GM18502 (cell line): Measurements from ENCODE around the gene PLXNB2.

ENCODE experiments used
- ATAC-seq: cut with Tn5 transposase; IDR thresholded peaks from one replicate; pipeline ENCODE4 v1.9.1; 2021; ENCODE audit warnings: mild to moderate bottlenecking; ENCODE audit not compliant: unreplicated experiment, poor library complexity

The PLXNB2 gene

DNA sequence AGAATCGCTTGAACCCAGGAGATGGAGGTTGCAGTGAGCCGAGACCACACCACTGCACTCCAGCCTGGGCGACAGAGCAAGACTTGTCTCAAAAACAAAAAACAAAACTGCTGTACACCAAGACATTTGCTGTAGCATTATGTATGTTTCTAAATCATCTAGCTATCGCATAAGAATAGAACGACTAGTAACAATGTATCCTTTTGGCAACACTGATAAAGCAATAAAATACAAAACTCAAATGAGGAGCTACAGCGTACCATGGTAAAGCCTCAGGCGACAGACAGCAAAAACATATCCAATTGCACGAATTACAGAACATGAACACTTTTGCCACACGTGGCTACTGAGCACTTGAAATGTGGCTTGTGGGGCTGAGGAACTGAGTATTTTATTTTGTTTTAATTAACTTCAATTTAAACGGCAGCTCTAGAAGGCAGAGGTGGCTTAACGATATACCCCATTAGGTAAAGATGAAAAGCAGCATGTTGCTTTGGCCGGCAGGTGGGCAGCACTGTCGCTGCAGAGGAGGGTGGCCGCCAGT, 65.0 kb downstream of the PLXNB2 start:
- ATAC-seq = no peak

DNA sequence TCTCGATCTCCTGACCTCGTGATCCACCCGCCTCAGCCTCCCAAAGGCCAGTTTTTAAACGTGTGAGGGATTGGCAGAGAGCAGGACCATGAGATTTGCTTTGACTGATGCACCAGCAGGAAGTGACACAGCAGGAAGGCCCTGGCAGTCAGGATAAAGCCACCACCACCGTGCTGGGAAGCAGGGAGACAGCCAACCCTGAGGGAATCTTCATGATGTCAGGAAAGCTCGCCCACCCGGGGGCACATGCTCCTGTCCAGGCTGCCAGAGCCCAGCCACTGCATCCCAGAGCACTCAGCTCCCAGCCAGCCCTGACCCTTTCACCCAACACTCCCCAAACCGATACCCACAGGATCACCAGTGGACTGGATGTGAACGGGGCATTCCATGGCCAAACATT, 68.7 kb downstream of the PLXNB2 start:
- no peak for ATAC-seq

DNA sequence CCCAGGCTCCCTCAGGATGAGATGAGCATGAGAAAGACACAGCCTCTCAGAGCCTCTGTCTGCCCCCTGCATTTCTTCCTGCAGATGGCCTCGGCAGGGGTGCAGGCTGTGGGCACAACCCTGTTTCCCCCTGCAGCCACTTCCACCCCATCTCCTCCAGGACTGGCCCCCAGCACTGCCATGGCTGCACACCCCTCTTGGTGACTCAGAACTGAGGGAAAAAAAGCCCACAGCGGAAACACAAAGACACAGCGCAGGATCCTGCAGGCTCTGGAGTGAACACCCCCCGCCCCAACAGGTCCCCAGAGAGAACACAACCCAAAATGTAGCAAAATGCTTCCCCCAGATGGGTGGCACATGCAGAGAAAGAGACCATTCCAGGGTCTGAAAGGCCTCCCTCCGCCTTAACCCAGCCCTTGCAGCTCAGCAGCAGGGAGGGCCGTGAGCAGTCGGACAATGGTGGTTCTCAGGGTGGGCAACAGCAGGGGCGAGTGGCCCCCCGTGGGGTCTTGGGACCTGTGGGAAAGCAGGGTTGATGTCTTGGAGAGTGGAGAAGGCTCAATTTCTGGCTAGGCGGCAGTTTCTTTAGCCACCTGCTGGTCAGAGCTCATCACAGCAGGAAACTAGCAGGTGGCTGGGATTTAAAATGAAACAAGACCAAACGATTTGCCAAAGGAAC, 70.6 kb downstream of the PLXNB2 start:
- ATAC-seq = no peak

DNA sequence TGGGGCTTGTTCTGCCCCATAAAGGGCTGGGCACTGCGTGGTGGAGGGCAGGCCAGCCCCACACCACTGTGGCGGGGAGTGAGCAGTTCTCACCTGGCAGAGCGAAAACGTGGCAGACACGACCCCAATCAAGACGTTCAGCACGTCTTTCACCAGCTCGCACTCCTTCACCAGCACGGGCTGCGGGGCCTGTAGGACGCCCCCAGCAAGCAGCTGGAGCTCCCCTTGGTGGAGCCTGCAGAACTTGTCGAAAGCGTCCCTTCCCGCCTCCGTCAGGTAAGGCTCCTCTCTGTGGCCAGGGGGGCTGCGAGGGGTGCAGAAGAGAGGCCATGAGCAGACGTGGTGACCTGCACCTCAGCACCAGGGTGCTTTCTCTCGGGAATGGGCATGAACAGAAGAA, 74.2 kb downstream of the PLXNB2 start:
- no peak for ATAC-seq

DNA sequence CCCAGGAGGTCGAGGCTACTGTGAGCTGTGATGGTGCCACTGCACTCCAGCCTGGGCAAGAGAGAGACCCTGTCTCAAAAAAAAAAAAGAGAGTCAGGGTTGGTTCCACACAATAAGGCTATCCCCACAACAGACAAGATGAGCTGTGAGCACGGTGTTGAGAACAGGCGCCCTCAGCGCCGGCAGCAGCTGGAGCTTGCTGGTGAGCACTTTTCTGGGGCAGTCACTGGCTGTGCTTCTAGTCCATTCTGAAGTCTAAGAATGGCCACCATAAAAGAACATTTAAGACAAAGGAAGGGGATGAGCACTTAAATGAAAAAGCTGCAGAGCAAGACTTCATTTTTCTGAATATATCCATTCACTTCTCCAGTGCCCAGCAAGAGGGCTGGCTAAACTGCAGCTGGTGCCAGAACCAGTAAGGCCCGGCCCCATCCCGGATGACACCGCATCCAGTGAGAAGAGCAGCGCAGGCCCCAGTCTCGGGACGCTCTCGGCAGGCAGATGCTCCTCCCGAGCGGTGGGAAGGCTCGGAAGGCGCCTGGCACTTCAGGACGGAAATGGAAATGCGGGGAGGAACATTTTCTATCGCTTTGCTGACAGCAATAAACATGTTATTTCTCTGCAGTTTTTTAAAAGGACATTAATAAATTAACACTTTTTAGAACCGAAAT, 74.8 kb downstream of the PLXNB2 start:
- no peak for ATAC-seq

DNA sequence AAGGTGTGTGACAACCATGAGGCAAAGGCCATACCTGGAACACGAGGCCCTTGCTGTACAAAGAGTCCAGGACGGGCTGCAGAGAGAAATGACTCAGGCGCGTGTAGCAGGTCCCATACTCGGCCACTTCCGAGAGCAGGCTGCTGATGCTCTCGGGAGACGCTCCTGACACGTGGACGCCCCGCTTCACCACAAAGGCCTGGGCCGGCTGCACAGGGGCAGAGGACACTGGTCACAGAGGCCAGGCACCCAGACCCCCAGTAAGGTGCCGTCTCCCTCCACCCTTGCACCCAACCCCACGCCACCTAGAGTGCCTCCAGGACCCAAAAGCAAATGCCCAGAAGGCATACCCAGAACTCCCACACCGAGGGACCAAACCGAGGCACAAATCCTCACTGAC, 78.1 kb downstream of the PLXNB2 start:
- ATAC-seq = no peak

DNA sequence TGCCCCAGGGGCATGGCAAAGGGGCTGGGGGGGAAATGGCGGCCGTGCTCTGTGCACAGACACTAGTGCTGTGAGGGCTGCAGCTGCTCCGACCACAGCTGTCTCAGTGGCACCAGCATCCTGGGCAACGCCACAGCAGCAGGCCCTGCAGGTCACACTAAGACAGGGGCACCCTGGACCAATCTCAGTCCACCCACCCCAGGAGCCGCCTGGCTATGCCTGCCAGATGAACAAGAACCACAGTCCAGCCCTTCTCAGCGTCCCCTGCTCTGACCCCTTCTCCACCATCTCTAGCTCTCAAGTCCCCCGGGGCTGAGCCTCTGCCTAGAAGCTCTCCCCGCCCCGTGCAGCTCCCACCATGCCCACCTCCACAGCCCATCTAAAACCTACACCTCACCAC, 79.1 kb downstream of the PLXNB2 start:
- ATAC-seq = no peak

DNA sequence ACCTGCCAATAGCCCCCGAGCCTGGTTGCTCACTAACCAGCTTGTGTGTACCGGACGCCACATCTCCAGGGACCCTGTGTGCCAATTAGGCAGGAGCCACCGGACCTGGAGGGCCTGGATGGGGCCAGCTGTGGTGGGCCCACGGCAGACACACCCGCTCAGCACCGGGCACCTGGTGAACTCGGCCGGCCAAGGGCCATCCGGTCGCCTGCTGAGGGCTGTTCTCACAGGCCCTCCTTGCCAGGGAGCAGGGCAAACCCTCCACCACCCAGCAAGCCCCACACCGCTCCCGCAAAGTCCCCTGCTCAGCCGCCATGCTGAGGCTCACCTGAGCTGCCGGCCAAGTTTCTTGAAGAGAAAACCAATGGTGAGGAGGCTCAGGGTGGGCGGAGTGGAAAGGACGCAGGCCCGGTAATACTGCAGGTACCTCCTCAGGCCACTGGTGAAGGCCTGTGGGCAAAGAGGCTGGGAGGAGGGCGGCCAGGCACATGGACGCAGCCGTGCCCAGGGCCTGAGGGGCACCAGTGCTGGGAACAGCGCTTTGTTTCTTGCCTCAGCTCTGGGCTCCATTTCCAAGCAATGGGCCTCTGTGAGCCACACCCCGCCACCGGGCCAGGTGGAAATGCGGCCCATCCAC, 79.7 kb downstream of the PLXNB2 start:
- ATAC-seq = no peak

DNA sequence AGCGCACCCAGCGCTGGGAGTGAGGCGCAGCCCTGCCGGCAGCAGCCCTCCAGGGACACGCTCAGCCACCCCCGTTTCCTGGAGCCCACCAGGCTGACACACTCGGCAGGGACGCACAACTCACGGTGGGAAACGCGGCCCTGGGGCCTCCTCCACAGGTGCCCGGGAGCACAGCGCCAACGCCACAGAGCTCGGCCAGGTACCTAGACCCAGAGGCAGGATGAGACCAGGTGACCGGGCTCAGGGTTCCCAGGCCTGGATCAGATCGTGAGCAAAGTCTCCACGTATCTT, 80.6 kb downstream of the PLXNB2 start:
- ATAC-seq = no peak

DNA sequence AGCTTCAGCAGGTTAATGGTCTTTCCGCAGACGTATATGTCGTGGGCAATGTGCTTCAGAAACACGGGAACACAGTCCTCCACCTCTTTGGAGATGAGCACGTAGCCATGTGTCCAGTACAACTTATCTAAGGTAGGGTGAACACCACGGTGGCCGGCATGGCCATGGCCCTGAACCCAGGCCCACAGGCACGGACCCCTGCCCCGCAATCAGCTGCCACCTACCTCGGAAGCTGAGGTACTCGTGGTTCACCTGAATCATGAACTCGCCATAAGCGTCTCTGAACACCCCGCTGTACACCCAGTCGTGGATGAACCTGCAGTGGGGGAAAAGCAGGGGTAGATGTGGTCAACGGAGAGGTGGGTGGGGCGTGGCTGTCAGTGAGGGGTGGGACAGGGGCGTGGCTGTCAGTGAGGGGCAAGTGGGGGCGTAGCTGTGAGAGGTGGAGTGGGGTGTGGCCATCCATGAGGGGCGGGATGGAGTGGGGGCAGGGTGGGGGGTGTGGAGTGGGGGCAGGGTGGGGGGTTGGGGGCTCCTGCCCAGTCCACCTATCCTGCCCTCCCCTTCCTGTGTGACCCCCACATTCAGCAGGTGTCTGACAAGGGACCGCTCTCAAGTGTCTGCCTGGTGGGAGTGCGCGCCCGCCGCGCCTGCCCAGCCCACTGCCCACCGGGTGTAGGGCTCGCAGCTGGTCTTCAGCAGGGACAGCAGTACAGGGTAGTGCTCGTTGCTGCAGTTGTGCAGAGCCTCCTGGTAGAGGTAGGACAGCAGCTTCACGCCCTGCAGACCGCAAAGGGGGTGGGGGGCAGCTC, 81.2 kb downstream of the PLXNB2 start:
- ATAC-seq = no peak

DNA sequence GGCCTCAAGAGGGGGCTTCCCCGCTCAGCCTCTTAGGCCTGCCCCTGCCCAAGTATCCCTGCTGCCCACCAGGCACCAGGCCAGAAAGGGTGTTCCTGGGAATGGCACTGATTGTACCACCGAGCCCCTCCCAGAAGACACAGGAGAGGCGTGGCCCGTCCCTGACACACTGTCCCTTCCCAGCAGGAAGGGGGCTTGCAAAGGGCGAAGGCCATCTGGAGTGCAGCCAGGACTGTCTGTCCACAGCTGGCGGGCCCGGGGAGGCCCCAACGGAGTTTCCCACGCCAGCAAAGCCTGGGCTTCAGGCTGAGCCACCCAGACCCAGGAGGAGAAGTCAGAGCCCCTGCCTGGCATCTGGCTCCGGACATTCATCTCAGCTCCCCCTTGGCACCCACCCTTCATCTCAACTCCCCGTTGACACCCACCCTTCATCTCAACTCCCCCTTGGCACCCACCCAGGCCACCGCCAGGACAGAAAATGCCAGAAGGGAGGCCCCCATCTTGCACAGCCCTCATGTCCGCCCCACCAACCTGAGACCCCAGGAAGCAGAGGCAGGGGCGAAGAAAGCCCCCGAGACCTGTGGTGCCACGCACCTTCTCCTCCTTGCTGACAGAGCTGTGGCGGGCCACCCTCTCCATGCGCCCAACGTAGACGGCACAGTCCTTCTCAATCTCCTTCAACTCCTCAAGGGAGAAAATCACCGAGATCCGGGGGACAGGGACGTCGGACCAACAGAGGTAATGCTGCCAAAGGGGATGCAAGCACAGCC, 82.1 kb downstream of the PLXNB2 start:
- no peak for ATAC-seq
